ENCODE results near the gene RAB1B.
A peak's percentile ranks its signal among the peaks of the same experiment; 100 is the strongest.

Gene RAB1B

GRCh38 chr11:66268244-66268951 lies at the start of gene RAB1B:
Gene RAB1B (plus strand): TSS chr11:66268639. CDS start chr11:66268680, 41 bp downstream.
- peak; percentile 99 for DNase-seq

GRCh38 chr11:66218846-66219620 lies 49.4 kb upstream of the RAB1B start:
- DNase-seq: no peak

GRCh38 chr11:66219846-66220565 lies 48.4 kb upstream of the RAB1B start:
- DNase-seq: no peak

DNA sequence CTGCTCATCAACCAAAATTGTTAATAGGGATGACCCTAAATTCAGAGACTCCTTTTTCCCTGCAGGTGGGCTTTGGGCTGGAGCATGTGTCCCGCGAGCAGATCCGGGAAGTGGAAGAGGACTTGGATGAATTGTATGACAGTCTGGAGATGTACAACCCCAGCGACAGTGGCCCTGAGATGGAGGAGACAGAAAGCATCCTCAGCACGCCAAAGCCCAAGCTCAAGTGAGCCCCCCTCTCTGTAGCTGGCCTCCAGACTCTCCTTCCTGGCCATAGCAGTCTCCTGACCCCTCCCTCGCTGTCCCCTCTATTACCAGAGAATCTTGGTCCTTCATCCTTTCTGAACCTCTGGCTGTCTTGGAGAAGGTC lies 47.9 kb upstream of the RAB1B start:
- DNase-seq: no peak

DNA sequence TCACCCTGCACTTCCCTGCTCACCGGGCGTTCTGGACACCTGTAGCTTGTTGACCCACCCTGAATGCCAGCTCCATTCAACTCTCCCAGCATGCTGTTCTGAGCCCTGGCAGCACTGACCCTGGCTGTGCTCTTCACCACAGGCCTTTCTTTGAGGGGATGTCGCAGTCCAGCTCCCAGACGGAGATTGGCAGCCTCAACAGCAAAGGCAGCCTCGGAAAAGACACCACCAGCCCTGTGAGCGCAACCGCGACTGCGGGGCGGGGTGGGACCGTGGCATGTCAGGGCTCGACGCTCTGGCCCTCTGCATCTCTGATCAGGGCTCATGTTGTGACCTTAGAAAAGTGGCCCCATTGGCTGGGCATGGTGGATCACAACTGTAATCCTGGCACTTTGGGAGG lies 47.4 kb upstream of the RAB1B start:
- no peak for DNase-seq

GRCh38 chr11:66221726-66222236 lies 46.7 kb upstream of the RAB1B start:
- DNase-seq: no peak

DNA sequence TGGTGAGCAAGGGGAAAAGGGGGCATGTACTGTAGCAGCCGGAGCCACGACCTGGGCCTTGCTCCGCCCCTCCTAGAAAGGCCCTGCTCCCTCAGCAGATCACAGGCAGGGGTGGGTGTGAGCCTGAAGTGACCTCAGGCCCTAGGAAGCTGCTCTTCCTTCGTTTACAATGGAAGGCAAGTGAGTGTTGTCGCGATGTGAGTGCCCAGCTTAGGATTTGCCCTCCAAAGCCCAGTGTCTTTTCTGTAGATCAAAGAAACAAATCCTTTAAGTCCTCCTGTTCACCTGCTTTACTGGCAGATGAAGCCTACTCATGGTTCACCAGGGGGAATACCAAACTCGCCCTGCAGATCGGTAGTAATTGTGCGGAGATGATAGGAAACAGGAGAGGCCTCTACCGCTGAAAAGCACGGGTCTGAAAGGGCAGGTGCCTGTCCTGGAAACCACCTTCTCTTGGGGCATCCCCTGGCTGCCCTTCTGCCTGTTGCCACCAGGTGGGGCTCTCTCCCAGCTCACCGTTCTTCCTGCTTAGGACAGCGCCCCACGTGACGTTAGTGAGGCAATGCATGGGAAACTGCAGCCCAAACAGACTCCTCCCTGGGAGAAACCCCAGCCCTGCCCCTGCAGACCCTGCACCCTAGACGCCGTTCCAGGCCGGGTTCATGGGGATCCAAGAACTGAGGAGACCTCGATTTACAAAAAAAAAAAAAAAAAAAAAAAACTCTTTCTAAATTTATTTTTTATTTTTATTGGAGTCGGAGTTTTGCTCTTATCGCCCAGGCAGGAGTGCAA lies 45.9 kb upstream of the RAB1B start:
- peak; percentile 95 for DNase-seq

DNA sequence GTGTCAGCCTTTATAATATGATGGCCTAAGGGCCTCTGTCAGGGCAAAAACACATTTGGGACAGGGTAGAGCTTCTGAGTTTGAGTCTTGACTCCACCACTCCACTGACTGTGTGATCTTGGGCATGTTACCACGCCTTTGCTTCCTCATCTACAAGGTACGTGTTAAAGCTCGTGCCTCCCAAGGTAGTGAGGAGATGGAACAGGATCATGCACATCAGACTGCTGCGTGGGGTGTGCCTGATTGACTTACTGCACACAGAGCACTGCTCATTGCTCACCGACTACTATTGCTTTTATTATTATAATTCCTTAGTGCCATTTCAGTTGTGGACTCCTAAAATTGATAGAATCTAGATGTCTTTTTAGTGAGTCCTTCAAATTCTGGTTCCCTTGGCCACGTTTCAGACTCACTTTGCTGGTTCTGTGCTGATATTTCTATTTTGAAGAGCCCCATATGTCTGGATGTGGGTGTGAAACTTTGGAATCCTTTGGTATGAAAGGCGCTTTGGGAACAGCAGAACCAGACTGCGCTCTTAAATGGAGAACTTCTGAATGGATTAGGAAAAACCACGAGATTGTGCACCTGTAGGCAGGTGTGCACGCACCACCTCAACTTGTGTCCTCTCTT lies 44.1 kb upstream of the RAB1B start:
- DNase-seq: no peak

DNA sequence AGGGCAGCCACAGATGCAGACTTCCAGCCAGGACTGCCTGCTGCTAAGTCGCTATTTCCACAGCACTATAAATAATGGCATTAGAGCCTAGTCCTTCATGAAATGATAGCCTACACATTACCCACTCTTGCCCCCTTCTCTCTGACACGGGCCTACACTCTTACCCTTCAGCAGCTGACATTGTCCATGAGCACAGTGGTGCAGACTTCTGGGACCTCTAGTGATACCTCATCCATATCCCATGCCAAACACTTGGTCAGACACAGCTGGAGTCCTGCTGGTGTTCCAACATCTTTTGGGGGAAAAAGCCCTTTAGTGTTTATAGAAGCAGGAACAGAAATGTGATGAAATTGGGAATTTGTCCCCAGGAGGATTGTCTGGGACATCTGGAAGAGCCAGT lies 43.4 kb upstream of the RAB1B start:
- DNase-seq: no peak

DNA sequence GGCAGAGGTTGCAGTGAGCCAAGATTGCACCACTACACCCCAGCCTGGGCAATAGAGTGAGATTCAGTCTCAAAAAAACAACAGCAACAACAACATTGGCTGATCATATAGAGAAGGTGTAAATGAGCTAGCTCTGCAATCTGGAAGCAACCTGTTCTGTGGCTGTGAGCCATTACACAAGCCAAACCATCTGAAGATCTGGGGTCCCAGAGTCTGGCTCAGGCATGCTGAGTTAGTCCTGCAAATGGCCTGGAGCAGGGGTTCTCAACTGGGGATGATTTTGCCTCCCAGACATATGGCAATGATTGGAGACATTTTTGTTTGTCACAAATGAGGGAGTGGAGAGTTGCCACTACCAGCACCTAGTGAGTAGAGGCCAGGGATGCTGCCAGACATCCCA lies 42.3 kb upstream of the RAB1B start:
- DNase-seq: no peak

DNA sequence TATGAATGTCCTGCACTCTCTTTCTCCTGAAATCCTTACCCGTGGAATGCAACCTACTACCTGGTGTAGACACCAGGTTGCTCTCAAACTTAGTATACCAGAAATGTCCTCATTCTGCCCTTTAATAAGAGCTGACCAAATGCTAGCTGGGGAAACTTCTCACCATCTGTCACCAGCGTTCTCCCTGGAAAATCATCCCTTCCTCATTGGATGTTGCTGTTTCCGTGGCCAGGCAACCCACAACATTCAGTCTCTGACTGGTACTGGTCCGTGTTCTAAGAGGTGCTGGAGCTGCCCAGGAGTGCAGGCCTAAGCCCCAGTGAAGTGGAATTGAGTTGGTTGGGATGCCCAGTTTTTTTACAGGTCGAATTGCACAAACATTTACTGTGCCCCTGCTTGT lies 40.7 kb upstream of the RAB1B start:
- no peak for DNase-seq

- no peak for DNase-seq
Observed at GRCh38 chr11:66228521-66228920, 39.9 kb upstream of the RAB1B start.

- DNase-seq: no peak
Observed at GRCh38 chr11:66230156-66230555, 38.3 kb upstream of the RAB1B start.

GRCh38 chr11:66230978-66231377 lies 37.5 kb upstream of the RAB1B start:
- DNase-seq: no peak

- no peak for DNase-seq
Observed at GRCh38 chr11:66231561-66231960, 36.9 kb upstream of the RAB1B start.

GRCh38 chr11:66232769-66233168 lies 35.7 kb upstream of the RAB1B start:
- no peak for DNase-seq

DNA sequence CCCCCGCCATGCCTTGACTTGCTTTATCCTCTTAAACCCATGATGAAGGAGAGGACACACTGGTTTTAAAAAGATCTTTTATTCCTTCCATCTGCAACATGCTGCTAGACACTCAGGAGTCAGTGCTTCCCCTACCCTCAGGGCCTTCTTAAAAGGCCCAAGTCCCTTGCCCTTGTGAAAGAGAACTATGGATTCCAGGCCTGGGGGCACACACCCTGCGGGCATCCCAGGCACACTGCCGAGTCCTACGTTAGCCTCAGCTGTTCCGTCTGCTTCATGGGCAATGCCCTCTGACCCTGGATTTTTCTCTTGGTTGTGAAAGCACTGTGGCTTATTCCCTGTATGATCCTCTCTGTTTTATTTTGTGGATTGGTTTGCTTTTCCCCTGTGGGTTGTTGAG lies 35.1 kb upstream of the RAB1B start:
- no peak for DNase-seq

- DNase-seq: no peak
Observed at GRCh38 chr11:66235141-66235540, 33.3 kb upstream of the RAB1B start.

DNA sequence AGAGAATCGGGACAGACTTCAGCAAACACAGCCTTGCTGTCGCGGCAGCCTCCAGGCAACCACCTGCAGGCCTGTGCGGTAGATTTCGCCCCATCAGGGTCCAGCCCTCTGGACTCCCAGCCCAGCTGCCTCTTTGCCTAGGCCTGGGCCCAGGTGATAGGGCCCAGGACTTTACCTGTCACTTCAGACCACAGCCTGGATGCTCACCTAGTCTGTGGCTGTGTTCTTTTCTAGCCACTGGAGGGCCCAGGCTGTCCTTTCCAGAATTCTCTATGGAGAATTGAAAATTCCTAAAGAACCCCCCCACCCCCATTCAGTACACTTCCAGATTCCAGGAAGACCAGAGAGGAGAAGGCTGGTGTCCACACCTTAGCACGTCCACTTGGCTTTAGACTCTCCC lies 30.6 kb upstream of the RAB1B start:
- no peak for DNase-seq

DNA sequence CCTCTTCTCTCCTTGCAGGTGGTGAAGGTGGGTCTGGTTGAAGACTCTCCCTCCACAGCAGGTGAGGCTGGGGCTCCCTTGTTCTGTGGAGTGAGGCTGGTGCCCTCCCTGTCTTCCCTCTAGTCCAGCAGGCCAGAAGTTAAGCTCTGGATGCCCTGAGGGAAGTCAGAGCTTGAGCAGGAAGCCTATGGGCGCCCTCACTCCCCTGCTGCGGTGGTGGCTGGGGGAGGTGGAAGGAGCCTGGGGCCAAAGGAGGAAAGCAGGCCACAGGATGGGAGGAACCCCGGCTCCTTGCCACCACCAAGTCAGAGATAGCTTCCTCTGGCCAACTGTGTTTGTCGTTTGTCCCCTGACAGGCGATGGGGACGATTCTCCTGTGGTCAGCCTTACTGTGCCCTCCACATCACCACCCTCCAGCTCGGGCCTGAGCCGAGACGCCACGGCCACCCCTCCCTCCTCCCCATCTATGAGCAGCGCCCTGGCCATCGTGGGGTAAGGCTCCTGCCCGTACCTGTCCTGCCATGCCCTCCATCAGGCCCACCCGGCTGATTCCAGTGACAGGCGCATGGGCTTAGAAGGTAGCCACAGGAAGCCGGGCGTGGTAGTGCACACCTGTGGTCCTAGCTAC lies 29.5 kb upstream of the RAB1B start:
- no peak for DNase-seq

- DNase-seq: no peak
Observed at GRCh38 chr11:66239511-66239910, 28.9 kb upstream of the RAB1B start.

Measured in CD4-positive, alpha-beta T cell treated with Interleukin-4 for 4 hours (primary cell).